H1 (cell line): ENCODE results near the gene MPST. TPM values are rescaled to one million over a fixed set of nuclear protein-coding genes. Genes with fewer than 3 reads are reported as not detected.
A peak's percentile ranks its signal among the peaks of the same experiment; 100 is the strongest.

Source experiments
- CTCF ChIA-PET: fragments of 300-600 bp; sonication (Branson Sonifier 250); formaldehyde crosslinking; loops from one replicate; lab custom pipeline; 2021; ENCODE audit not compliant: partially characterized antibody; lab: Charles Lee
- POLR2A ChIA-PET: fragments of 300-600 bp; sonication (Branson Sonifier 250); formaldehyde crosslinking; loops from one replicate; lab custom pipeline; 2021; ENCODE audit warnings: inconsistent platforms; ENCODE audit not compliant: partially characterized antibody; lab: Charles Lee
- DNase-seq, 2 experiments: peaks; one replicate each; pipeline versions ENCODE4 v3.0.0 to v3.0.0-alpha.2; 2010 to 2022; ENCODE audit warnings: low spot score in 2 of 2, low read depth in 1 of 2, mixed read lengths in 1 of 2
- FAIRE-seq: peaks from 2 replicates; lab custom pipeline; 2011; peaks lifted over from hg19 to GRCh38; lab: Jason Lieb, UNC
- H2AFZ ChIP-seq: 2 replicates; pipeline ENCODE4 v1.8.1; 2012; ENCODE audit warnings: low read length, inconsistent platforms
- H2AK5ac ChIP-seq: 2 replicates; pipeline ENCODE4 v1.6.1; 2013; ENCODE audit warnings: low read depth, low read length
- H2BK120ac ChIP-seq: replicated peaks from 2 replicates; pipeline ENCODE3; 2013; ENCODE audit warnings: low read depth, low read length, inconsistent platforms
- H2BK12ac ChIP-seq: 2 replicates; pipeline ENCODE4 v1.6.1; 2013; ENCODE audit warnings: low read depth, low read length
- H2BK15ac ChIP-seq: 2 replicates; pipeline ENCODE4 v1.6.1; 2013; ENCODE audit warnings: low read length
- H2BK20ac ChIP-seq: 2 replicates; pipeline ENCODE4 v1.6.1; 2013; ENCODE audit warnings: low read length
- H2BK5ac ChIP-seq: 2 replicates; pipeline ENCODE4 v1.6.1; 2013; ENCODE audit warnings: low read depth, low read length
- H3K14ac ChIP-seq: 2 replicates; pipeline ENCODE4 v1.6.1; 2013; ENCODE audit warnings: inconsistent platforms; ENCODE audit not compliant: insufficient read length
- H3K18ac ChIP-seq: 2 replicates; pipeline ENCODE4 v1.6.1; 2013; ENCODE audit warnings: low read length; ENCODE audit errors: extremely low read depth
- H3K23ac ChIP-seq: 2 replicates; pipeline ENCODE4 v1.6.1; 2013; ENCODE audit warnings: inconsistent platforms; ENCODE audit not compliant: insufficient read length
- H3K23me2 ChIP-seq: 2 replicates; pipeline ENCODE4 v1.6.1; 2013; ENCODE audit warnings: low read depth, low read length
- H3K27ac ChIP-seq: 2 replicates; pipeline ENCODE4 v1.6.1; 2011; ENCODE audit warnings: low read depth, low read length, inconsistent platforms
- H3K27me3 ChIP-seq, 4 experiments: replicated peaks in 1 of 4; 1 replicate in 1 of 4; 2 replicates in 3 of 4; pipeline versions ENCODE4 v1.6.1 to v1.8.1; 2011 to 2013; ENCODE audit warnings: low read length in 3 of 4, mild to moderate bottlenecking in 3 of 4, inconsistent platforms in 2 of 4, mixed read lengths in 2 of 4, moderate library complexity in 1 of 4; ENCODE audit not compliant: control insufficient read depth in 3 of 4, insufficient read depth in 3 of 4; ENCODE audit errors: extremely low read depth in 1 of 4
- H3K36me3 ChIP-seq, 4 experiments: 2 replicates each; pipeline versions ENCODE4 v1.6.1 to v1.8.1; 2011 to 2013; ENCODE audit warnings: mild to moderate bottlenecking in 4 of 4, low read length in 3 of 4, moderate library complexity in 2 of 4, control low read depth in 1 of 4, inconsistent platforms in 1 of 4; ENCODE audit not compliant: insufficient read depth in 4 of 4, control insufficient read depth in 2 of 4
- H3K4ac ChIP-seq: replicated peaks from 2 replicates; pipeline ENCODE3; 2013; ENCODE audit warnings: low read length, low read depth, mixed read lengths, inconsistent platforms; ENCODE audit not compliant: insufficient read length
- H3K4me1 ChIP-seq, 4 experiments: replicated peaks in 1 of 4; 1 replicate in 1 of 4; 2 replicates in 3 of 4; pipeline versions ENCODE4 v1.6.1 to v1.8.1; 2011 to 2013; ENCODE audit warnings: low read length in 3 of 4, inconsistent platforms in 2 of 4, mixed read lengths in 1 of 4; ENCODE audit not compliant: insufficient read depth in 4 of 4, control insufficient read depth in 3 of 4
- H3K4me2 ChIP-seq, 2 experiments: 2 replicates each; pipeline versions ENCODE4 v1.6.1 to v1.8.1; 2011 to 2013; ENCODE audit warnings: low read depth in 2 of 2, low read length in 2 of 2, control low read depth in 1 of 2, inconsistent platforms in 1 of 2, mild to moderate bottlenecking in 1 of 2; ENCODE audit not compliant: insufficient read depth in 1 of 2
- H3K4me3 ChIP-seq, 4 experiments: fragments of 200-600, 300-600 bp in 1 of 4; sonication (generic), shearing (Covaris generic), sonication (Bioruptor Twin) in 1 of 4; 2 replicates each; pipeline versions ENCODE4 v1.5.1 to v1.8.1; 2011 to 2016; ENCODE audit warnings: low read length in 4 of 4, low read depth in 3 of 4, control low read depth in 2 of 4, inconsistent platforms in 2 of 4, mild to moderate bottlenecking in 2 of 4, mixed read lengths in 1 of 4, moderate library complexity in 1 of 4; ENCODE audit not compliant: insufficient read depth in 2 of 4; ENCODE audit errors: extremely low read depth in 1 of 4
- H3K56ac ChIP-seq: replicated peaks from 2 replicates; pipeline ENCODE3; 2013; ENCODE audit warnings: low read depth, mild to moderate bottlenecking, mixed read lengths, low read length, inconsistent platforms; ENCODE audit not compliant: insufficient read length
- H3K79me1 ChIP-seq: 2 replicates; pipeline ENCODE4 v1.6.1; 2013; ENCODE audit warnings: low read depth, low read length, control low read depth
- H3K79me2 ChIP-seq, 2 experiments: 2 replicates each; pipeline versions ENCODE4 v1.6.1 to v1.8.1; 2012 to 2013; ENCODE audit warnings: low read length in 2 of 2, mild to moderate bottlenecking in 2 of 2, inconsistent platforms in 1 of 2; ENCODE audit not compliant: insufficient read depth in 2 of 2, control insufficient read depth in 1 of 2
- H3K9ac ChIP-seq, 4 experiments: replicated peaks in 1 of 4; 1 replicate in 1 of 4; 2 replicates in 3 of 4; pipeline versions ENCODE4 v1.6.1 to v1.8.1; 2011 to 2013; ENCODE audit warnings: low read depth in 3 of 4, low read length in 3 of 4, control low read depth in 2 of 4, mild to moderate bottlenecking in 2 of 4, moderate library complexity in 2 of 4, inconsistent platforms in 1 of 4; ENCODE audit errors: extremely low read depth in 1 of 4
- H3K9me3 ChIP-seq, 2 experiments: 2 replicates each; pipeline versions ENCODE4 v1.6.1 to v1.8.1; 2012 to 2013; ENCODE audit warnings: mild to moderate bottlenecking in 2 of 2, moderate library complexity in 2 of 2, control low read depth in 1 of 2, inconsistent platforms in 1 of 2, low read depth in 1 of 2, low read length in 1 of 2, mixed read lengths in 1 of 2; ENCODE audit not compliant: insufficient read depth in 2 of 2
- H4K20me1 ChIP-seq, 2 experiments: replicated peaks in 1 of 2; 2 replicates each; pipeline versions ENCODE3 to v1.8.1; 2011 to 2013; ENCODE audit warnings: inconsistent platforms in 2 of 2, low read length in 2 of 2, mild to moderate bottlenecking in 1 of 2; ENCODE audit not compliant: insufficient read depth in 2 of 2, control insufficient read depth in 1 of 2
- H4K5ac ChIP-seq: 2 replicates; pipeline ENCODE4 v1.6.1; 2013; ENCODE audit warnings: low read length, low read depth, mixed read lengths, inconsistent platforms; ENCODE audit not compliant: insufficient read length
- H4K8ac ChIP-seq: 2 replicates; pipeline ENCODE4 v1.8.0; 2013; ENCODE audit warnings: mild to moderate bottlenecking, moderate library complexity, low read length, inconsistent platforms; ENCODE audit not compliant: insufficient read depth; ENCODE audit errors: extremely low read depth
- H4K91ac ChIP-seq: replicated peaks from 2 replicates; pipeline ENCODE3; 2013; ENCODE audit warnings: low read length, mixed read lengths, inconsistent platforms; ENCODE audit not compliant: insufficient read length
- CHD1 ChIP-seq: IDR thresholded peaks from 2 replicates; pipeline ENCODE4 v1.6.1; 2012; ENCODE audit warnings: low read depth, low read length, improper control_type of control experiment
- E2F6 ChIP-seq: IDR thresholded peaks from 2 replicates; pipeline ENCODE4 v1.6.1; 2012; ENCODE audit warnings: inconsistent platforms
- EP300 ChIP-seq, 2 experiments: IDR thresholded peaks; 1 replicate in 1 of 2; 2 replicates in 1 of 2; pipeline ENCODE4 v1.6.1; 2011 to 2012; ENCODE audit warnings: low read depth in 2 of 2, low read length in 2 of 2, mild to moderate bottlenecking in 2 of 2, borderline replicate concordance in 1 of 2, inconsistent platforms in 1 of 2, moderate library complexity in 1 of 2
- EZH2 ChIP-seq: fragments of 200-600 bp; sonication (generic); IDR thresholded peaks from 2 replicates; pipeline ENCODE4 v1.7.1; 2012; ENCODE audit warnings: low read depth, mild to moderate bottlenecking, moderate library complexity, low read length, inconsistent platforms; ENCODE audit not compliant: severe bottlenecking
- FOSL1 ChIP-seq: IDR thresholded peaks from 2 replicates; pipeline ENCODE4 v1.6.1; 2011; ENCODE audit warnings: mild to moderate bottlenecking, low read depth, low read length, moderate library complexity; ENCODE audit not compliant: insufficient read depth
- NRF1 ChIP-seq: IDR thresholded peaks from 2 replicates; pipeline ENCODE4 v1.6.1; 2011; ENCODE audit warnings: mild to moderate bottlenecking, low read depth, low read length, improper control_type of control experiment
- RAD21 ChIP-seq, 2 experiments: IDR thresholded peaks in 1 of 2; conservative IDR thresholded peaks in 1 of 2; 2 replicates each; pipeline ENCODE4 v1.6.1; 2011; ENCODE audit warnings: low read depth in 2 of 2, low read length in 2 of 2, improper control_type of control experiment in 1 of 2, inconsistent platforms in 1 of 2, mild to moderate bottlenecking in 1 of 2, moderate library complexity in 1 of 2
- SIRT6 ChIP-seq: IDR thresholded peaks from one replicate; pipeline ENCODE4 v1.7.1; 2012; ENCODE audit warnings: low read length, inconsistent platforms
- USF2 ChIP-seq: IDR thresholded peaks from 2 replicates; pipeline ENCODE4 v1.6.1; 2011; ENCODE audit warnings: low read length, improper control_type of control experiment
- WGBS, 2 experiments: shearing (Covaris generic) in 1 of 2; methylation state at CpG; one replicate each; pipeline versions ENCODE4 v1.1.6 to v1.1.7; 2013 to 2015; ENCODE audit warnings: low lambda C conversion rate in 2 of 2, mixed read lengths in 2 of 2, inconsistent platforms in 1 of 2, low coverage in 1 of 2, missing lambda C conversion rate in 1 of 2; ENCODE audit not compliant: insufficient replicate concordance in 2 of 2, insufficient coverage in 1 of 2, insufficient read length in 1 of 2; ENCODE audit errors: extremely low coverage in 1 of 2, missing lambda C conversion rate in 1 of 2; 5-methylcytosine and 5-hydroxymethylcytosine counted together
- polyA plus RNA-seq, 7 experiments: library from polyadenylated mRNA; depleted of rRNA in 3 of 7; stranded (reverse) in 5 of 7; unstranded in 2 of 7; fragments of >200 nt in 5 of 7; fragments of 200-250 nt in 2 of 7; gene quantifications; 1 replicate in 5 of 7; 2 replicates in 1 of 7; 4 replicates in 1 of 7; pipeline versions ENCODE4 v1.2.1 to v1.2.3, GENCODE V29; 2011 to 2013; ENCODE audit warnings: missing spikeins in 2 of 7, mixed read lengths in 2 of 7
- total RNA-seq: library from RNA; stranded (reverse); fragmentation: NEBNext Ultra II Directional; extraction: Animal tissue kit (Norgen Biotek cat#: 25700); gene quantifications from 2 replicates; pipeline ENCODE4 v1.2.1, GENCODE V29; 2021

The MPST gene
- total and polyA plus RNA-seq, 2 of the 8 experiments (the other 6 are each of a cell fraction or from before 2014, with no cell fraction given), result 86.0 to 124 TPM

- WGBS, 2 experiments, result 46% methylated on average over 15 of the region's 15 CpGs; no CpG with 5 or more reads in 1 of the 2 experiments
- H3K9ac ChIP-seq, result no peak overlapping the region
- H3K27ac ChIP-seq, result no peak overlapping the region
- H2BK120ac ChIP-seq, result no peak overlapping the region
- no peak overlapping the region for H2AK5ac ChIP-seq
- no peak overlapping the region for H4K91ac ChIP-seq
- peaks cover 0 to 3% (median under 1%) of the 10 kb centered on the region in 4 experiments; a peak in 3 of 7 replicates for H3K4me1 ChIP-seq
- no peak overlapping the region for H2AFZ ChIP-seq
- H3K4me2 ChIP-seq, result no peak overlapping the region
- peaks cover 2 to 5% of the 10 kb centered on the region in 2 experiments for H4K20me1 ChIP-seq
- peak overlapping the region; percentile 81; the same call in 1 of the 2 replicates for H2BK15ac ChIP-seq
- H3K9me3 ChIP-seq, result no peaks in the 10 kb centered on the region
- peak overlapping the region; percentile 83 for H4K8ac ChIP-seq
- H4K5ac ChIP-seq, result no peak overlapping the region
- no peak overlapping the region for H3K56ac ChIP-seq
- H3K23ac ChIP-seq, result no peak overlapping the region
- H3K18ac ChIP-seq, result peak overlapping the region; percentile 48; the same call in 1 of the 2 replicates
- H3K14ac ChIP-seq, result no peak overlapping the region
- peak; percentile 13 for FAIRE-seq
- H2BK20ac ChIP-seq, result 0 out of 2 replicates have a peak overlapping the region, but pooled peaks have one; percentile 32
- no peaks in the 10 kb centered on the region for H3K79me1 ChIP-seq
- H2BK12ac ChIP-seq, result 0 out of 2 replicates have a peak overlapping the region, but pooled peaks have one; percentile 23
- peaks cover 0 to 30% (median 13%) of the 10 kb centered on the region in 4 experiments; a peak in 5 of 7 replicates for H3K27me3 ChIP-seq
- no peak overlapping the region for H3K4ac ChIP-seq
- H3K79me2 ChIP-seq, result no peaks in the 10 kb centered on the region
- DNase-seq, result peak; percentile 29 to 96
- no peaks in the 10 kb centered on the region for H3K36me3 ChIP-seq
- H3K23me2 ChIP-seq, result peaks cover 3% of the 10 kb centered on the region; the same call in 1 of the 2 replicates
- no peak overlapping the region for H2BK5ac ChIP-seq
- CTCF ChIA-PET, result interaction anchor here (0.6 to 2.6 kb wide), 19 partner anchors 8 to 183 kb away, joined by 3 to 24 read pairs (median 4); partner anchors contain the start of gene TST
- no peak overlapping the region for H3K4me3 ChIP-seq
- POLR2A ChIA-PET, result no interaction called here
- TF ChIP-seq NRF1, result no peak
- no peak for TF ChIP-seq SIRT6
- TF ChIP-seq RAD21 (IDR thresholded peaks at IDR 0.05 in 1 of 2, conservative IDR thresholded peaks at IDR 0.05 in 1 of 2; ENCODE audit: low read depth in 2 of 2, low read length in 2 of 2), result peak; percentile 70 to 81
- peak; percentile 15; the same call in 1 of the 2 replicates for TF ChIP-seq USF2
- TF ChIP-seq FOSL1, result no peak
- TF ChIP-seq E2F6, result no peak
- TF ChIP-seq EP300 (IDR thresholded peaks at IDR 0.05; ENCODE audit: borderline replicate concordance in 1 of 2, low read depth in 2 of 2, low read length in 2 of 2), result no peak
- no peak for TF ChIP-seq EZH2
- no peak for TF ChIP-seq CHD1
These were observed 58.4 kb downstream of the MPST start for GRCh38 chr22:37077802-37078448.
